CD14-positive monocyte (primary cell): ENCODE measurements around the gene ELMO1. TPM values are rescaled to one million over a fixed set of nuclear protein-coding genes. Genes with fewer than 3 reads are reported as not detected.

Experiments used
- DNase-seq, 3 donors: peaks; one replicate each; pipeline ENCODE4 v3.0.0-alpha.2; 2011 to 2022
- H2AFZ ChIP-seq: 2 replicates; pipeline ENCODE4 v1.6.0; 2012; ENCODE audit warnings: mild to moderate bottlenecking, low read depth, low read length, inconsistent platforms; ENCODE audit not compliant: insufficient read depth, poor library complexity, severe bottlenecking
- H3K27ac ChIP-seq, 2 donors: 1 replicate in 1 of 2; 2 replicates in 1 of 2; pipeline ENCODE4 v1.5.1; 2012 to 2013; ENCODE audit warnings: low read length in 2 of 2, control low read depth in 1 of 2, inconsistent platforms in 1 of 2, low read depth in 1 of 2, mild to moderate bottlenecking in 1 of 2
- H3K27me3 ChIP-seq, 2 donors: one replicate each; pipeline versions ENCODE4 v1.6.0 to v1.6.1; 2011 to 2013; ENCODE audit warnings: low read length in 2 of 2; ENCODE audit not compliant: control insufficient read depth in 2 of 2, insufficient read depth in 2 of 2
- H3K36me3 ChIP-seq, 2 donors: replicated peaks in 1 of 2; 1 replicate in 1 of 2; 2 replicates in 1 of 2; pipeline versions ENCODE4 v1.5.1 to v1.6.1; 2012 to 2013; ENCODE audit warnings: low read length in 2 of 2, control low read depth in 1 of 2, inconsistent platforms in 1 of 2, mild to moderate bottlenecking in 1 of 2; ENCODE audit not compliant: insufficient read depth in 2 of 2, control insufficient read depth in 1 of 2
- H3K4me1 ChIP-seq, 2 donors: 1 replicate in 1 of 2; 2 replicates in 1 of 2; pipeline versions ENCODE4 v1.5.1 to v1.6.1; 2012 to 2013; ENCODE audit warnings: low read length in 2 of 2, control low read depth in 1 of 2, inconsistent platforms in 1 of 2, mild to moderate bottlenecking in 1 of 2, moderate library complexity in 1 of 2; ENCODE audit not compliant: insufficient read depth in 2 of 2, control insufficient read depth in 1 of 2
- H3K4me2 ChIP-seq: replicated peaks from 2 replicates; pipeline ENCODE3; 2012; ENCODE audit warnings: low read length, moderate library complexity, mild to moderate bottlenecking; ENCODE audit not compliant: poor library complexity, severe bottlenecking; ENCODE audit errors: extremely low read depth
- H3K4me3 ChIP-seq, 3 experiments: fragments of 200-600 bp in 1 of 3; sonication (generic) in 1 of 3; replicated peaks in 1 of 3; 1 replicate in 2 of 3; 2 replicates in 1 of 3; pipeline ENCODE4 v1.5.1; 2011 to 2013; ENCODE audit warnings: low read length in 3 of 3, mild to moderate bottlenecking in 3 of 3, control low read depth in 2 of 3, low read depth in 2 of 3, inconsistent platforms in 1 of 3, moderate library complexity in 1 of 3
- H3K79me2 ChIP-seq: 2 replicates; pipeline ENCODE4 v1.6.0; 2012; ENCODE audit warnings: mild to moderate bottlenecking, control low read depth, inconsistent platforms, low read length, moderate library complexity; ENCODE audit not compliant: insufficient read depth
- H3K9ac ChIP-seq: 2 replicates; pipeline ENCODE4 v1.6.0; 2017; ENCODE audit warnings: low read length, mild to moderate bottlenecking; ENCODE audit not compliant: insufficient read depth, poor library complexity, severe bottlenecking
- H3K9me3 ChIP-seq, 2 donors: replicated peaks in 1 of 2; 1 replicate in 1 of 2; 2 replicates in 1 of 2; pipeline versions ENCODE4 v1.5.1 to v1.6.1; 2012 to 2013; ENCODE audit warnings: low read length in 2 of 2, control low read depth in 1 of 2; ENCODE audit not compliant: control insufficient read depth in 1 of 2, insufficient read depth in 1 of 2
- H4K20me1 ChIP-seq: 2 replicates; pipeline ENCODE4 v1.6.0; 2012; ENCODE audit warnings: mild to moderate bottlenecking, low read length, control low read depth, moderate library complexity; ENCODE audit not compliant: insufficient read depth
- H3K27ac Mint-ChIP-seq, 7 donors: one replicate each; pipeline ENCODE4 v1.8.0; 2020; ENCODE audit warnings: mild to moderate bottlenecking in 7 of 7, mixed read lengths in 7 of 7, moderate library complexity in 6 of 7, inconsistent platforms in 2 of 7
- H3K27me3 Mint-ChIP-seq, 3 donors: one replicate each; pipeline ENCODE4 v1.8.0; 2021 to 2022; ENCODE audit warnings: low read depth in 3 of 3, mild to moderate bottlenecking in 3 of 3, mixed read lengths in 3 of 3, moderate library complexity in 3 of 3, inconsistent platforms in 1 of 3
- H3K36me3 Mint-ChIP-seq, 2 donors: one replicate each; pipeline ENCODE4 v1.8.0; 2020; ENCODE audit warnings: mixed read lengths in 2 of 2, inconsistent platforms in 1 of 2, mild to moderate bottlenecking in 1 of 2
- H3K4me1 Mint-ChIP-seq: one replicate; pipeline ENCODE4 v1.8.0; 2020; ENCODE audit warnings: mild to moderate bottlenecking, mixed read lengths
- H3K4me3 Mint-ChIP-seq, 2 donors: one replicate each; pipeline ENCODE4 v1.8.0; 2020; ENCODE audit warnings: mild to moderate bottlenecking in 2 of 2, mixed read lengths in 2 of 2, moderate library complexity in 1 of 2
- H3K9me3 Mint-ChIP-seq, 7 donors: one replicate each; pipeline ENCODE4 v1.8.0; 2020 to 2022; ENCODE audit warnings: mixed read lengths in 7 of 7, mild to moderate bottlenecking in 6 of 7, moderate library complexity in 6 of 7, inconsistent platforms in 2 of 7
- CTCF ChIP-seq: fragments of 200-600 bp; IDR thresholded peaks from one replicate; pipeline ENCODE4 v1.8.0; 2022; ENCODE audit warnings: antibody characterized with exemption, mild to moderate bottlenecking
- WGBS: methylation state at CpG from one replicate; pipeline ENCODE4 v1.1.5; 2013; ENCODE audit warnings: missing lambda C conversion rate; ENCODE audit not compliant: insufficient coverage; 5-methylcytosine and 5-hydroxymethylcytosine counted together
- intact Hi-C, 2 donors: fragments of 100-400 bp; cut with micrococcal nuclease; formaldehyde crosslinking; loops; one replicate each; pipeline versions ENCODE4 v1.15.0 to v1.15.1; 2023
- polyA plus RNA-seq, 3 donors: library from polyadenylated mRNA; depleted of rRNA in 1 of 3; unstranded in 2 of 3; stranded (reverse) in 1 of 3; fragments of 300-500 nt in 2 of 3; fragments of >200 nt in 1 of 3; fragmentation: Illumina TruSeq in 2 of 3; gene quantifications; 1 replicate in 2 of 3; 2 replicates in 1 of 3; pipeline ENCODE4 v1.2.3, GENCODE V29; 2012 to 2021

The ELMO1 gene
- polyA plus RNA-seq, 3 donors, result 46.6 to 50.2 (median 46.7) TPM

- peaks cover 64% of the 10 kb centered on the region for H3K79me2 ChIP-seq
- no peaks in the 10 kb centered on the region for H3K9me3 ChIP-seq
- no peaks in the 10 kb centered on the region for H3K4me1 Mint-ChIP-seq
- H3K4me3 ChIP-seq, result no peak overlapping the region
- H3K27ac Mint-ChIP-seq, result peak overlapping the region in 2 of 7 donors; percentile 32 to 47
- H3K4me1 ChIP-seq, result no peaks in the 10 kb centered on the region
- no peak for TF ChIP-seq CTCF
- intact Hi-C loops, result no loop called here
- peaks cover 6 to 32% of the 10 kb centered on the region in 2 donors for H3K36me3 ChIP-seq
- H3K27me3 ChIP-seq, result no peaks in the 10 kb centered on the region
- DNase-seq, result no peak
- H3K27ac ChIP-seq, result no peak overlapping the region
- no peak overlapping the region for H3K4me2 ChIP-seq
- peaks cover 0 to 3% (median 2%) of the 10 kb centered on the region in 3 donors for H3K27me3 Mint-ChIP-seq
- no peaks in the 10 kb centered on the region for H3K9me3 Mint-ChIP-seq
- peaks cover 91% of the 10 kb centered on the region for H4K20me1 ChIP-seq
- H3K4me3 Mint-ChIP-seq, result no peak overlapping the region
- H3K9ac ChIP-seq, result no peak overlapping the region
- H3K36me3 Mint-ChIP-seq, result peaks cover 21 to 23% of the 10 kb centered on the region in 2 donors
- WGBS, result 90% methylated on average over 2 of the region's 5 CpGs
- H2AFZ ChIP-seq, result no peak overlapping the region
Observed at GRCh38 chr7:37275078-37275710, 173.5 kb downstream of the ELMO1 start.

GRCh38 chr7:37273891-37274290 is 174.8 kb downstream of the ELMO1 start:
- Histone ChIP-seq H3K27me3 (no peaks in the 10 kb centered on the region), H2AFZ (no peak overlapping the region), H3K27ac (no peak overlapping the region), H4K20me1 (peaks cover 82% of the 10 kb centered on the region), H3K4me3 (no peak overlapping the region), H3K36me3 (peaks cover 6 to 37% of the 10 kb centered on the region in 2 donors), H3K9me3 (no peaks in the 10 kb centered on the region), H3K9ac (no peak overlapping the region), H3K4me1 (no peaks in the 10 kb centered on the region), H3K4me2 (no peak overlapping the region), H3K79me2 (peaks cover 52% of the 10 kb centered on the region)
- Mint-ChIP-seq H3K27me3 (peaks cover 0 to 2% (median 0%) of the 10 kb centered on the region in 3 donors), H3K4me1 (no peaks in the 10 kb centered on the region), H3K36me3 (peaks cover 21 to 22% of the 10 kb centered on the region in 2 donors), H3K9me3 (no peaks in the 10 kb centered on the region), H3K4me3 (no peak overlapping the region), H3K27ac (peak overlapping the region in 1 of 7 donors; percentile 3)
- no CpG with 5 or more reads among the region's 2 CpGs for WGBS
- no peak for DNase-seq
- intact Hi-C loops, result no loop called here
- no peak for TF ChIP-seq CTCF
